OCI-LY3 (cell line): Measurements from ENCODE around the gene CACNA1I.

ENCODE experiments used
- H2AFZ ChIP-seq: fragments of 200-600, 300-600 bp; shearing (Covaris generic); 2 replicates; pipeline ENCODE4 v1.6.0; 2014; ENCODE audit warnings: antibody characterized with exemption, low read depth, low read length
- H3K27ac ChIP-seq: fragments of 200-600, 300-600 bp; sonication (generic); 2 replicates; pipeline ENCODE4 v1.5.1; 2014; ENCODE audit warnings: mild to moderate bottlenecking, low read length, moderate library complexity, mixed read lengths
- H3K27me3 ChIP-seq: fragments of 200-600, 300-600 bp; sonication (generic); 2 replicates; pipeline ENCODE4 v1.6.1; 2014; ENCODE audit warnings: low read depth, low read length, mixed read lengths
- H3K36me3 ChIP-seq: fragments of 200-600, 300-600 bp; sonication (generic); replicated peaks from 2 replicates; pipeline ENCODE3; 2014; ENCODE audit warnings: low read depth, low read length, mixed read lengths
- H3K4me1 ChIP-seq: fragments of 300-600, 200-600 bp; sonication (generic); 2 replicates; pipeline ENCODE4 v1.6.1; 2014; ENCODE audit warnings: low read length, mixed read lengths
- H3K4me2 ChIP-seq: fragments of 200-600, 300-600 bp; sonication (generic); 2 replicates; pipeline ENCODE4 v1.6.1; 2014; ENCODE audit warnings: low read length, mixed read lengths
- H3K4me3 ChIP-seq: fragments of 300-600, 200-600 bp; sonication (generic); 2 replicates; pipeline ENCODE4 v1.5.1; 2014; ENCODE audit warnings: antibody characterized with exemption, mild to moderate bottlenecking, low read length, moderate library complexity
- H3K79me2 ChIP-seq: fragments of 300-600, 200-600 bp; shearing (Covaris generic); 2 replicates; pipeline ENCODE4 v1.6.1; 2014; ENCODE audit warnings: mild to moderate bottlenecking, low read length, mixed read lengths
- H3K9ac ChIP-seq: fragments of 300-600, 200-600 bp; shearing (Covaris generic); 2 replicates; pipeline ENCODE4 v1.6.0; 2014; ENCODE audit warnings: mild to moderate bottlenecking, low read length, moderate library complexity
- H3K9me3 ChIP-seq: fragments of 200-600, 300-600 bp; shearing (Covaris generic); 2 replicates; pipeline ENCODE4 v1.6.1; 2014; ENCODE audit warnings: low read length, mixed read lengths; ENCODE audit not compliant: insufficient read depth
- H4K20me1 ChIP-seq: fragments of 200-600, 300-600 bp; sonication (generic); 2 replicates; pipeline ENCODE4 v1.6.1; 2016; ENCODE audit warnings: low read length, mixed read lengths; ENCODE audit not compliant: insufficient read depth
- EZH2phosphoT487 ChIP-seq: fragments of 200-600 bp; shearing (Covaris generic); IDR thresholded peaks from 2 replicates; pipeline ENCODE4 v1.6.1; 2018; ENCODE audit warnings: antibody characterized with exemption, mixed run types, low read depth
- TF ChIP-seq, protein P1 (sequence below): fragments of 200-600, 300-600 bp; sonication (generic); IDR thresholded peaks from 2 replicates; pipeline ENCODE4 v1.5.1; 2014; ENCODE audit warnings: antibody characterized with exemption, low read length, low read depth

The CACNA1I gene

GRCh38 chr22:39712751-39713525 is 142.4 kb downstream of the CACNA1I start:
- H3K9ac ChIP-seq: no peak overlapping the region
- H3K4me1 ChIP-seq: no peaks in the 10 kb centered on the region
- no peak overlapping the region for H2AFZ ChIP-seq
- TF ChIP-seq, protein P1, sequence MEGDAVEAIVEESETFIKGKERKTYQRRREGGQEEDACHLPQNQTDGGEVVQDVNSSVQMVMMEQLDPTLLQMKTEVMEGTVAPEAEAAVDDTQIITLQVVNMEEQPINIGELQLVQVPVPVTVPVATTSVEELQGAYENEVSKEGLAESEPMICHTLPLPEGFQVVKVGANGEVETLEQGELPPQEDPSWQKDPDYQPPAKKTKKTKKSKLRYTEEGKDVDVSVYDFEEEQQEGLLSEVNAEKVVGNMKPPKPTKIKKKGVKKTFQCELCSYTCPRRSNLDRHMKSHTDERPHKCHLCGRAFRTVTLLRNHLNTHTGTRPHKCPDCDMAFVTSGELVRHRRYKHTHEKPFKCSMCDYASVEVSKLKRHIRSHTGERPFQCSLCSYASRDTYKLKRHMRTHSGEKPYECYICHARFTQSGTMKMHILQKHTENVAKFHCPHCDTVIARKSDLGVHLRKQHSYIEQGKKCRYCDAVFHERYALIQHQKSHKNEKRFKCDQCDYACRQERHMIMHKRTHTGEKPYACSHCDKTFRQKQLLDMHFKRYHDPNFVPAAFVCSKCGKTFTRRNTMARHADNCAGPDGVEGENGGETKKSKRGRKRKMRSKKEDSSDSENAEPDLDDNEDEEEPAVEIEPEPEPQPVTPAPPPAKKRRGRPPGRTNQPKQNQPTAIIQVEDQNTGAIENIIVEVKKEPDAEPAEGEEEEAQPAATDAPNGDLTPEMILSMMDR: no peak
- no peak for TF ChIP-seq EZH2phosphoT487
- no peaks in the 10 kb centered on the region for H3K9me3 ChIP-seq
- no peaks in the 10 kb centered on the region for H3K36me3 ChIP-seq
- H3K27ac ChIP-seq: no peak overlapping the region
- no peak overlapping the region for H3K4me2 ChIP-seq
- H4K20me1 ChIP-seq: no peaks in the 10 kb centered on the region
- H3K79me2 ChIP-seq: no peaks in the 10 kb centered on the region
- H3K27me3 ChIP-seq: peaks cover 24% of the 10 kb centered on the region
- no peak overlapping the region for H3K4me3 ChIP-seq

DNA sequence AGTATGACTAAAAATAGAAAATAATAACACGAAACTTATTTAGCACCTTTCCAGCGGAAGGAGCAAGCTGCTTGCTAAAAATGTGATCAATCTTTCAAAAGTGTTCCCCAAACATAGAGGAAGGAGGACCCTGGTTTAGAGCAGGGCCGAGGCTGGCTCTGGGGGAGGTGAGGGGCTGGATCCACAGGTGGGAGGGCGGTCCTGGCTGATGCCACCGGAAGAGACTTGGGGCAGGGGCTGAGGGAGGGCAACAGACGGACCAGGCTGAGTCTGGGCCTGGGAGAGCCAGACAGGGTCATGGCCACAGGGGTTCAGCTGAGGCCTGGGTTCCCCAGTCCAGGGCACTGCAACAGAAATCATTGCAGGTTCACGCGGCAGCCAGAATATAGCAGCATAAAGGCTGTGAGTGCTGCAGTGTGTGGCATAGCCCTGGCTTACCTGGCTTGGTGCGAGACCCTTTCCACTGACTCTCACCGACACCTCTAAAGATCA is 143.3 kb downstream of the CACNA1I start:
- Histone ChIP-seq H3K4me3 (no peak overlapping the region), H3K9me3 (no peaks in the 10 kb centered on the region), H3K36me3 (no peaks in the 10 kb centered on the region), H2AFZ (no peak overlapping the region), H3K79me2 (no peaks in the 10 kb centered on the region), H3K27ac (no peak overlapping the region), H3K4me2 (no peak overlapping the region), H3K4me1 (no peaks in the 10 kb centered on the region), H3K9ac (no peak overlapping the region), H3K27me3 (peaks cover 24% of the 10 kb centered on the region), H4K20me1 (no peaks in the 10 kb centered on the region)
- TF ChIP-seq, protein P1: no peak
- no peak for TF ChIP-seq EZH2phosphoT487

GRCh38 chr22:39714321-39714720 is 143.8 kb downstream of the CACNA1I start:
- peaks cover 23% of the 10 kb centered on the region for H3K27me3 ChIP-seq
- TF ChIP-seq EZH2phosphoT487: no peak
- TF ChIP-seq, protein P1: no peak

GRCh38 chr22:39715778-39716495 is 145.4 kb downstream of the CACNA1I start:
- H3K4me3 ChIP-seq: no peak overlapping the region
- H3K9ac ChIP-seq: no peak overlapping the region
- H3K27me3 ChIP-seq: peaks cover 19% of the 10 kb centered on the region

More at GRCh38 chr22:39714321-39714720, 143.8 kb downstream of the CACNA1I start:
- Histone ChIP-seq H3K79me2 (no peaks in the 10 kb centered on the region), H3K4me2 (no peak overlapping the region), H3K4me1 (no peaks in the 10 kb centered on the region), H2AFZ (no peak overlapping the region), H3K9me3 (no peaks in the 10 kb centered on the region), H3K9ac (no peak overlapping the region), H4K20me1 (no peaks in the 10 kb centered on the region), H3K36me3 (no peaks in the 10 kb centered on the region), H3K27ac (no peak overlapping the region), H3K4me3 (no peak overlapping the region)

More at GRCh38 chr22:39715778-39716495, 145.4 kb downstream of the CACNA1I start:
- H3K4me1 ChIP-seq: no peaks in the 10 kb centered on the region
- H2AFZ ChIP-seq: no peak overlapping the region
- H4K20me1 ChIP-seq: no peaks in the 10 kb centered on the region
- H3K27ac ChIP-seq: no peak overlapping the region
- H3K9me3 ChIP-seq: no peaks in the 10 kb centered on the region
- no peaks in the 10 kb centered on the region for H3K79me2 ChIP-seq
- no peak overlapping the region for H3K4me2 ChIP-seq
- TF ChIP-seq EZH2phosphoT487: no peak
- TF ChIP-seq, protein P1: no peak
- no peaks in the 10 kb centered on the region for H3K36me3 ChIP-seq
